Measurements from ENCODE around the gene TBC1D8. TPM values are rescaled to one million over a fixed set of nuclear protein-coding genes. Genes with fewer than 3 reads are reported as not detected.

The TBC1D8 gene
- total RNA-seq, 2 donors from 2014 or later: 16.1 to 37.3 TPM

DNA sequence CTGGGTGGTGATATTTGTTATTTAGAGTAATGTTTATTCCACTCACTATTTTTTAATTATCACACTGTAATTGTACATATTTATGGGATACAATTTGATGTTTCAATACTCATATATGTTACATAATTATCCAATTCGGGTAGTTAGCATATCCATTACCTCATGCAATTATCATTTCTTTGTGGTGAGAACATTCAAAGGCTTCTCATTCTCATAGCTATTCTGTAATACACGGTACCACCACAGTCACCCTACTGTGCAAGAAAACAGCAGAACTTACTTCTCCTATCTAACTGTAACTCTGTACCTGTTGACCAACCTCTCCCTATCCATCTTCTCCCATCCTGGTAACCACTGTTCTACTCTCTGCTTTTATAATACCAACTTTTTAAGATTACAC, 4.6 kb downstream of the TBC1D8 start:
- DNase-seq: no peak
- no peak for ATAC-seq
- intact Hi-C loops (cut with DNase I, micrococcal nuclease): no loop called here

DNA sequence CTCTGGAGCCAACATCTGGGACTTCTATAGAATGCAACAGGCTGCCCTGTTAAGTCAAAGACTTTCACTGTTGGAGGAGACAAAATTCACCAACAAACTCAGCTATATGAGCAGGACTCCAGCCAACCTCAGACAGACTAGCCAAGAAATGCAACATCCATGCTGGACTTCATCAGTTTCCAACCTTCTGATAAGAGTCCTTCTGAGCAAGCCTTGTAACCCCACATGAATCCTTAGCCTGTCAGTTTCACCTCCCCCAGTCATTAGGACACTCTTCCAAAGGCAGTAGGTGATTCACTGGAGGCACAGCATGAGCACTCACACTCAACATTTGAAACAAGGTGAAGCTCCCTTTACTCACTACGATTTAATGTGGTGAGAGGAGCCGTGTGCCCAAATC, 5.8 kb downstream of the TBC1D8 start:
- intact Hi-C loops (cut with DNase I, micrococcal nuclease): no loop called here
- DNase-seq (no peak), ATAC-seq (no peak)

DNA sequence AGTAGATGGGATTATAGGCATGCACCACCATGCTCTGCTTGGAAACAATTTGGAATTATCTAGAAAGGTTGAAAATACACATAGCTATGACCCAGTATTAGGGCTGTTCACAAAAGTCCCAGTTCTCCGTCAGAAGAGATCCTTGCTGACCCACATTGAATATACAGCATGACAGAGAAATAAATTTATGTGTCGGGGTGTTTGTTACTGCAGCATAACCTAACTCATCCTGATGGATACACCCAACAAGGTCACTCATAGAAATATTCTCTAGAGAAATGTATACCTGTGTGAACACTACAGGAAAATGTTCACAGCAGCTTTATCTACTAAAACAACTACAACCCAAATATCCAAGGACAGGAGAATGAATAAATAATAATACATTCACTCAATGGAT, 9.0 kb downstream of the TBC1D8 start:
- ATAC-seq (no peak), DNase-seq (no peak)
- intact Hi-C loops (cut with DNase I, micrococcal nuclease): no loop called here

DNA sequence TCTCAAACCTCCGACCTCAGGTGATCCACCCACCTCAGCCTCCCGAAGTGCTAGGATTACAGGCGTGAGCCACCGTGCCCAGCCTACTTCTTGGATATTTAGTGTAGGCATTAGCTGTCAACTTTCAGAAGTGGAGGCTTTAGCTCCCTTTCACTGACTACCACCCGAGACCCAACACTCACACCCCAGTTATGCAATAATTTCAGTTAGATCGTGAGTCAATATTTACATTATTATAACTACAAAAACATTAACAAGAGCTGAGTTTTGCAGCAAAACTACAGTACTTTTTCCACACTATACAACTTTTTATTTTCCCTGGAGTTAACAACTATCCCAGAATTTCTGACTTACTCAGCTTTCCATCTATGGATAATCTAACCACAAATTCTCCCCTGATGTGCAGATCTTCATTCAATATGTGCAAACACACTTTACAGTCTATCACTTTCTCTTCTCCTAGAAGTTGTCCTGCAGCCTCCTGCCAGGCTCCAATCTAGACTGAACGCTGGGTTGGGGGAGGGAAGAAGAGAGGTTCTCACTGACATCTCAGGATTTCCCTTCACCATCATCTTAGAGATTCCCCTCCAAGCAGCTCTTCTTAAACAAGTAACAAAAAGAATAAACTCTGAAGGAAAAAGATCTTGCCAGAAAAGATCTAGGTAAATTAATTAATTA, 10.1 kb downstream of the TBC1D8 start:
- ATAC-seq (no peak), DNase-seq (no peak)
- intact Hi-C loops (cut with DNase I, micrococcal nuclease): no loop called here

DNA sequence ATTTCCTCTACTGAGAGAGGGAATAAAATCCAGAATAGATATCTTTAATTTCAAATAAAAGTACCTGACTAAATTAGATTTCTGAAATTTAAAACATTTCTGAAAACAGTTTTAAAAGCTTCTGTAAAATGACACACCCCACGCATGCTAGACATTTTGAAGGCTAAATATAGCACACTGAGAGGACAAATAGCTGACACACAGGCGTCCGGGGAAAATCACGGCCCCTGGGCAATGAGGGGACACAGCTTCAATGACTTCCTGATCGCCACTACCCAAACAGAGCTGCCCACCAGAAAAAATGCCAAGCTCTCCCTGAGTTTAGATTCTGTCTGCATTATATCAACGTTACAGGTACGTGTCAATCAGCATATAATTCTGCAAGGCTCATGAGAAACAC, 10.9 kb downstream of the TBC1D8 start:
- no peak for ATAC-seq
- intact Hi-C loops (cut with DNase I, micrococcal nuclease): no loop called here
- no peak for DNase-seq

DNA sequence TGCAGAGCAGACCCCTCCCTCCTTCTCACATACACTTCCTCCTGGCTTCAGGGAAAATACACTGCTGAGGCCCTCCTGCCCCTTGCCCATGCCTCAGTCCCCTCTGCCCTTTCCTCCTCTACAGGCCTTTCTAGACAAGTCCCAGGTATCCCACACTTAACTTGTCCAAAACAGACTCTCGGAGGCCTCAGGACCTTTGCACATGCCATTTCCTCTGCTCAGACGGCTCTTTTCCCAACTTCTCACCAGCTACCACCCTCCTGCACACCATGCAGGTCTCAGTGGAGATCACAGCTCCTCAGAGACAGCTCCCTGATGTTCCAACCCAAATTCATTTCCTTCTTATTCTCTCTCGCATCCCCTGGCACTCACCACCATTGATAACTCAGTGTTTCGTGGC, 11.7 kb downstream of the TBC1D8 start:
- ATAC-seq (no peak), DNase-seq (no peak)
- intact Hi-C loops (cut with DNase I, micrococcal nuclease): no loop called here

DNA sequence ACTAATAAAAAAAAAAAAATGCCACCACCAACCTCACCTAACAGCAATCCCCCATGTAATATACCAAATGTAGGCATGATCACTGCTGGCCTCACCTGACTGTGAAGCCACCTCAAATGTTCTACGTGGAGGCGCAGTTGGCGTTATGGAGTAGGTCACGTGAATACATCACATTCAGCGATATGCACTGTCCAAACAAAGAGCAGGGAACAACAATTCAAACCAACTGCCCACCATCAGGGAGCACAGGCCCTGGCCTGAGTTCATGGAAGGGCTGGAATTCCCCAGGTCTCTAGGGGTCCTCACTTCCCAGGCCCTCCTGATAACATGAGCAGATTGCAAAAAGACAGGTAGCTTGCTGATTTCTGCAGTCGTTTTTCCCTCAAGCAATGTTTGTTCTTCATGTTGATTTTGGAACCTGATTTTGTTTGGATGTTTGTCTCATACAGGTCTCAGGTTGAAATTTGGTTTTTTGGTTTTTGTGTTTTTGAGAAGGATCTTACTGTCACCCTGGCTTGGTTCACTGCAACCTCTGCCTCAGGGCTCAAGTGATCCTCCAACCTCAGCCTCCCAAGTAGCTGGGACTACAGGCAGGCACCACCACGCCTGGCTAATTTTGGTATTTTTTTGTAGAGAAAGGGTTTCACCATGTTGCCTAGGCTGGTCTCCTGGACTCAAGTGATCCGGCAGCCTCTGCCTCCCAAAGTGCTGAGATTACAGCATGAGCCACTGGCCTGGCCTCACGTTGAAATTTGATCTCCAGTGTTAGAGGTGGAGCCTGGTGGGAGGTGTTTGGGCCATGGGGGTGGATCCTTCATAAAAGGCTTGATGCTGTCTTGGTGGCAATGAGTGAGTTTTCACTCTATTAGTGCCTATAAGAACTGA, 15.5 kb downstream of the TBC1D8 start:
- intact Hi-C loops (cut with DNase I, micrococcal nuclease): no loop called here
- ATAC-seq: peak; percentile 25
- DNase-seq: no peak

DNA sequence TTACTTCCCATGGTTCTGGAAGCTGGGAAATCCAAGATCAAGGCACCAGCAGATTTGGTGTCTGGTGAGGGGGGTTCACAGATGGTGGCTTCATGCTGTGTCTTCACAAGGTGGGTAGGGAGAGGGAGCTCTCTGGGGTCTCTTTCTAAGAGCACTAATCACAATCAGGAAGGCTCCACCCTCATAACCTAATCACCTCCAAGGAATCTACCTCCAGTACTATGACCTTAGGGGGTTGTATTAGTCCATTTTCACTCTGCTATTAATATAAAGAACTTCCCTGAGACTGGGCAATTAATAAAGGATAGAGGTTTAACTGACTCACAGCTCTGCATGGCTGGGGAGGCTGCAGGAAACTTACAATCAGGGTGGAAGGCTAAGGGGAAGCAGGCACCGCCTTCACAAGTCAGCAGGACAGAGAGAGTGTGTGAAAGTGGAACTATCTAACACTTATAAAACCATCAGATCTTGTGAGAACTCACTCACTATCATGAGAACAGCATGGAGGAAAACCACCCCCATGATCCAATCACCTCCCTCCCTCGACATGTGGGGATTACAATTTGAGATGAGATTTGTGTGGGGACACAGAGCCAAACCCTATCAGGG, 17.6 kb downstream of the TBC1D8 start:
- DNase-seq (no peak), ATAC-seq (peak; percentile 29)
- intact Hi-C loops (cut with DNase I, micrococcal nuclease): no loop called here

DNA sequence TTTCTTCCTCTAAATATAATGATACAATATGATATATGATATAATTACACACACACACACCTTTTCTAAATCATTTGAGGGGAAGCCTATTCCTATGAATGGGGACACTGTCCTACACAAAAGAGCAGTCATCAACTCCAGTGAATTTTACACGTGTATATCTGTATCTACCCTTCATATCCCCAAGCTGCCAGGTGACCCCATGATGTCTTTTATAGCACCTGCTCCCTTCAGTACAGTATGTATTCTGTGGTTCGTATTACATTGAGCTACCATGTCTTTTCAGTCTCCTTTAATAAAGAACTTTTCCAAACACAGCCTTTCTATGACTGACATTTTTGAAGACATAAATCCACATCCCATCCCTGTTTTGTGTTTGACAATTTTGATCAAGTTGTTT, 19.0 kb downstream of the TBC1D8 start:
- intact Hi-C loops (cut with DNase I, micrococcal nuclease): no loop called here
- DNase-seq (no peak), ATAC-seq (no peak)

DNA sequence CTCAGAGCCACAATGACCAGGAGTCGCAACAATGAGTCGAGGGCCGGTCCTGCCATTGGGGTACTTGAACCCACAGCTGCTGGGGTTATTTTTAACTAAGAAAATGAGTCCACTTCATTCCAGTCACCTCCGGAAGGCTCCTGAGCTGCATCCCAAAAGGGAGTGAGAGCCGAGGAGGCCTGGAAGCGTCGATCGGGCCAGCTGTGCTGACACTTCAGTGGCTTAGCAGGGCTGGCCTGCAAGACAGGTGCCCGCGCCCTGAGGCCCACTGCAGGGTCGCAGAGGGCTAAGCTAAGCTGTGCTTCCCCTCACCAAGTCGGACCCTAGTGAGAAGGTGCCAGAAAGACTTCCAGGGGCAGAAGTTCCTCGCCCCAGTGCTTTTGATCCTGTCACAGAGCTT, 21.1 kb downstream of the TBC1D8 start:
- intact Hi-C loops (cut with DNase I, micrococcal nuclease): no loop called here
- no peak for ATAC-seq

DNA sequence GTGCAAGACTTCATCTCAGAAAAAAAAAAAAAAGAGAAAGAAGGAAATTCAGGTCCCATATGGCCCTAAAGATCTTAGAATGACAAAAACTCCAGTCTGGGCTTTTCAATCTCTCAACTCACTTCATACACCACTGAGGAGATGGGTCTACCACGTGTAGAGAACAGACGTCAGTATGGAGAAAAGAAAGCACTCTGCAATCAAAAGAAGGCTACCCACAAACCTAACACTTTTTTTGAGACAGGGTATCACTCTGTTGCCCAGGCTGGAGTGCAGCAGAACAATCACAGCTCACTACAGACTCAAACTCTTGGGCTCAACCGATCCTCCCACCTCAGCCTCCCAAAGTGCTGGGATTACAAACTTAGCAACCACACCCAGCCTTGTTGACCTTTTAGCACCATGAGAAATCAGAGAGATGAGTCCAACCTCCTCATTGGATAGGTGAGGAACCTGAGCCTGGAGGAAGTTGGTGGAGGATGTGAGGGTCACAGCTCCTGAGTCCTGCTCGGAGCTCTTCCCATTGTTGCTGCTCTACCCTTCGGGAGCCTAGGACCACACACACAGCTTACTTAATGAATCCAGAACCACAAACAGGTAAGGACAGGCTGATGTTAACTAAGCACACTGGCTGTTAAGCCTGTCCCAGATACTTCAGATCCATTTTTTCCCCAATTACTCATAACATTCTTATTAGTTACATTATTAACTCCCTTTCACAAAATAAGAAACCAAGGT, 23.7 kb downstream of the TBC1D8 start:
- intact Hi-C loops (cut with DNase I, micrococcal nuclease): no loop called here
- DNase-seq: no peak
- peak; percentile 57 for ATAC-seq

More for the DNA sequence above, 21.1 kb downstream of the TBC1D8 start:
- DNase-seq: no peak

DNA sequence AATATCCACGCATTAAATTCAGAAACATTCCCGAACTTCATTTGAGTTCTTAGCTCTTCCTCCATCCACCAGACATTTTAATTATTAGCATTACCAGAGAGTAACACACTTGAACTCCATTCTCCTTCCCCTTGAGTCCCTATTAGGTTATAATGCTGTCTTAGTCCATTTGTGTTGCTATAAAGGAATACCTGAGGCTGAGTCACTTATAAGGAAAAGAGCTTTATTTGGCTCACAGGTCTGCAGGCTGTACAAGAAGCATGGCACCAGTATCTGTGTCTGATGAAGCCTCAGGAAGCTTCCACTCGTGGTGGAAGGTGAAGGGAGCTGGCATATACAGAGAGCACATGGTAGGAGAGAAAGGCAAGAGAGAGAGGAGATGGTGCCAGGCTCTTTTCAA, 25.4 kb downstream of the TBC1D8 start:
- ATAC-seq (no peak), DNase-seq (no peak)
- intact Hi-C loops (cut with DNase I, micrococcal nuclease): no loop called here

DNA sequence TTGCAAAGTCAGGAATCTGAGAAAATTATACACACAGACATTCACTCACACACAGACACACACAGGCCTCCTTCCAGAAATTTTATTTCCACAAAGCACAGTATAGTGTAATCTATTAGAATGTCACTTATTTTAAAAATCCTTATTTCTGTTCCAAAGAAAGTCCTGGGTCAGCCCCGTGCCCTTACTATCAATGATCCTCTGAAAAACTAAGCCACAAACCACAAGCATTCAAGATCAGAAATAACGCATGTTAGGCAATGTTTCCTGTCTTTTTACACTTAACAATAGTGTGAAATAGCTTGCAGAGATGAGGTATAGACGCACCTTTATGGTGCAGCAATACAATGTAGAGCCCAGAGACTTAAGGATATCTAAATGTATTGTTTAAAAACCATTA, 25.8 kb downstream of the TBC1D8 start:
- DNase-seq: no peak
- intact Hi-C loops (cut with DNase I, micrococcal nuclease): no loop called here
- ATAC-seq: no peak

DNA sequence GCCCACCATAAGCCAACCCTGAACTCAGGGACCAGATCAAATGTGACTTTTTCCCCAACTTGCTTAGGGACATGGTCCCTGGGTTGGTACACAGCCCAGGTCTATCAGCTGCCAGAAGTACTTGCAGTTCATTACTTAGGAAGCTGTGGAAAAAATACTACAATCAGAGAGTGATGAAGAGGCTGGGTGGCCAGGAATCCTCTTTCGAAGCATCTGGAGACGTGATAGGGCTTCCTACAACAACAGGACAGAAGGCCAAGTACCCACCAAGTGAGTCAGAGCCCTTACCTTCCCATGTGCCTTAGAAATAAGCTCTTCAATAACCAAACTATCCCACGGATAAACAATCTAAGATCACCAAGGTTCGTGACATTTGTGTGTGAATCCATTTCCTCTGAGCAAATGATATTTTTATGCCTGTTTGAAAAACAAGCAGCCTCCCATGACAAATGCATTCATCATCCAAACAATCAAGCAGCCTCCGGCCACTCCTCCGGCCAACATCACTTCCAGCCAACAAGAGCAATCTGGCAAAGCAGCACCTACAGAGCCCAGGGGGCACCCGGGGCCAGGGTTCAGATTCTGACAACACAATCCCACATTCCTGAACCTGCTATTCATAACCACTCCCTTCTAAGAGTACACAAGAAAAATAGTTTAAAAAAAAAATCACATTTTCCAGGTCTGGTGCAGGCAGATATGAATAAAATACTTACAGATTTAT, 26.4 kb downstream of the TBC1D8 start:
- ATAC-seq: peak; percentile 31
- peak in 1 of 2 donors; percentile 68 for DNase-seq
- intact Hi-C loops (cut with DNase I, micrococcal nuclease): no loop called here

DNA sequence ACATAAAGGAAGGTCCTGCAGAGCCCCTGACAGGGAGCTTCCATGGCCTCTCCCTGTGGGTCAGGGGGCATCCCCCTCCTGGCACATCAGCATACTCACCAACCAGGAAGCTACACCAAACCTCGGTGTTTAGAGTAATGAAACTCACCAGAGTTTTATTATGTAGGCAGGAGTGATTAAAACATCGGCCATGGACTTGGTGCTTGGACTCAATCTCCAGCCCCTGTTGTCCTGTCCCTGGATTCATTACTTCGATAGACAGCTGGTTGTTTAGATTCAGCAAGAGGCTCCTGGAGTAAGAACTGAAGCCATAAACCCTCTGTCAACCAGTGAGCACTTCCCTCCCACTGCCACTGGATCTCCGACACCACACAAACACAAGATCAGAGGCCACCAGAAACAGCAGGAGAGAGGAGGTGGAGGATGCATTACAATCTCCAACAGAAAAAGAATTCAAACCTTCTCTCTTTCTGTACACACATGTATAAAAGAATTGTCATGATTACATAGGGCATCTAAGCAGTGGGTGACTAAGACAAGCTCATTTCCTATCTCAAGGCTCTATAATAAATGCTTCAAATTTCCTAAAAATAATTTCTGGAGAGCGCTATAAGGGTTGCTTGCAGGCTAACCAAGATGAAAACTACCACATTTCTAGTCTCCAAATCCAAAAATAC, 27.2 kb downstream of the TBC1D8 start:
- DNase-seq (no peak), ATAC-seq (peak; percentile 32)
- intact Hi-C loops (cut with DNase I, micrococcal nuclease): no loop called here

DNA sequence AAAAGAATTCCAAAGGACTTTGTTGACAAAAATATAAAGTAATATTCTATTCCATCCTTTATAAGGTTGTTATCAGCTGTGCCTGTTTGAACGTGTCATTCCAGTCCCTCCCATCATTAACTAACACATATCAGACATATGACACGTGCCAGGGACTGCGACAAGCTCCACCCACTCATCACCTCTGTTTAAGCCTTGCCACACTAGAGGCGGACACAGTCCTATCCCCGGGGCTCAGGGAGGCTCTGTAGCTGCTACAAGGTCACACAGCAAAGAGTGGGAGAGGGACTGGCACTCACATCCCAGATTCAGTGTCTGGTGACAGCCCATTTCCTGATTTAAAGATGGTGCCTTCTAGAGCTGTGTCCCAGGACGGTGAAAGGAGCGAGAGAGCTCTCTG, 30.0 kb downstream of the TBC1D8 start:
- intact Hi-C loops (cut with DNase I, micrococcal nuclease): no loop called here
- peak; percentile 46 to 75 for DNase-seq
- ATAC-seq: peak; percentile 85

DNA sequence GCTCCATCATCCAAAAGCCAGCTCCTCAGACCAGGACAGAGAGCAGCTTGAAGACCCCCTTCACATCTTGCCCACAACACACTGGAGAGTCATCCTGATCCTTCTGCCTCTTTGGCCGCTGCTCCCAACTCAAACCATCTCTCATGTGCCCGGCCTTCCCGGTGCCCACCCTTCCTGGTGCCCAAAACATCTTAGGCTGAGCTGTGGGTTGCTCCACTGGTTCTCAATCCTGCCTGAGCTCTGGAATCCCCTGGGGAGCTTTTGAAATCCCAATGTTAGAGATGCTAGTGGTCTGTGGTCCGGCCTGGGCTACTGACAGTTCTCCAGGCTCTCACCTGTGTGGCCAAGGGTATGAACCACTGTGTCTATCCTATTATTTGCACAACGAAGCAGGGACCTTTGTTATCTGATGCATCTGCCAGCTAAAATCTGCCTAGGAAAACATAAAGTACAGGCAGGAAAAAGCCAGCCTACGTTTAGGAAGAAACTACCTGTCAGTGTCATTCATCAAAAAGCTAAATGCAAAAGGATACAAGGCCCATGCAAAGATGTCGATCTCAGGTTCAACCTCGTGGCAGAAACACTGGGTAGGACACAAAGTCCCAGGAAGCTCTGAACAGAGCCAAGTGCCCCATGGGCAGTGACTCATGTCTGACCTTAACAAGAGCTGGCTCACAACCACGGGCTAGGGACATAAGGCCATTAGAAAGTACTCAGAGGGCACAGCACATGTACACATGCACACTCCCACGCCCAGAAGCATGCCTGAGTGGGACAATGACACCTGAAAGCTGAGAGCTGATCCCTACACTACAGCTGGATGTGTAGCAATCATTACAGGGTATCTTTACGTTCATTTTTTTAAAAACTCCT, 30.8 kb downstream of the TBC1D8 start:
- DNase-seq: peak; percentile 50 to 90

More for the DNA sequence above, 30.8 kb downstream of the TBC1D8 start:
- peak; percentile 90 for ATAC-seq
- intact Hi-C loops (cut with DNase I, micrococcal nuclease): no loop called here
